HepG2 (cell line): ENCODE data around the gene CHD9NB. TPM values are rescaled to one million over a fixed set of nuclear protein-coding genes. Genes with fewer than 3 reads are reported as not detected.
A peak's percentile ranks its signal among the peaks of the same experiment; 100 is the strongest.

Source experiments
- ATF3 ChIP-seq: sonication (generic); formaldehyde crosslinking; IDR thresholded peaks from 2 replicates; pipeline ENCODE4 v1.4.0; 2020; ENCODE audit warnings: missing genetic modification reagents
- CHD2 ChIP-seq: IDR thresholded peaks from 2 replicates; pipeline ENCODE4 v1.6.1; 2011; ENCODE audit warnings: low read depth, low read length, improper control_type of control experiment
- DPF2 ChIP-seq: sonication (generic); formaldehyde crosslinking; IDR thresholded peaks from 2 replicates; pipeline ENCODE4 v1.4.0; 2020; ENCODE audit warnings: mild to moderate bottlenecking, low read depth, missing genetic modification reagents, borderline replicate concordance
- FOXC1 ChIP-seq: sonication (generic); formaldehyde crosslinking; IDR thresholded peaks from 2 replicates; pipeline ENCODE4 v1.8.0; 2022; ENCODE audit warnings: mild to moderate bottlenecking, missing genetic modification reagents, borderline replicate concordance
- FOXK1 ChIP-seq: sonication (generic); formaldehyde crosslinking; IDR thresholded peaks from 2 replicates; pipeline ENCODE4 v1.4.0; 2020; ENCODE audit warnings: low read depth, missing genetic modification reagents, borderline replicate concordance
- GATAD1 ChIP-seq: IDR thresholded peaks from 2 replicates; pipeline ENCODE4 v1.6.1; 2016; ENCODE audit warnings: missing genetic modification reagents, missing compliant biosample characterization
- GTF3A ChIP-seq: sonication (generic); formaldehyde crosslinking; conservative IDR thresholded peaks from 2 replicates; pipeline ENCODE4 v1.4.0; 2020; ENCODE audit warnings: mild to moderate bottlenecking, missing genetic modification reagents
- HNRNPH1 ChIP-seq: fragments of 200-400 bp; formaldehyde crosslinking; optimal IDR thresholded peaks from 2 replicates; pipeline ENCODE3; 2017; ENCODE audit warnings: mild to moderate bottlenecking, low read depth, low read length
- HOXA7 ChIP-seq: sonication (generic); formaldehyde crosslinking; IDR thresholded peaks from 2 replicates; pipeline ENCODE4 v1.8.1; 2022; ENCODE audit warnings: mild to moderate bottlenecking, missing genetic modification reagents, moderate library complexity
- LRRFIP1 ChIP-seq: sonication (generic); formaldehyde crosslinking; conservative IDR thresholded peaks from 2 replicates; pipeline ENCODE4 v1.4.0; 2020; ENCODE audit warnings: missing genetic modification reagents
- MIER3 ChIP-seq: IDR thresholded peaks from 2 replicates; pipeline ENCODE4 v1.6.1; 2016; ENCODE audit warnings: missing compliant biosample characterization, borderline replicate concordance
- MLXIP ChIP-seq: sonication (generic); formaldehyde crosslinking; IDR thresholded peaks from 2 replicates; pipeline ENCODE4 v1.9.0; 2021; ENCODE audit warnings: missing genetic modification reagents, borderline replicate concordance
- POLR2G ChIP-seq: fragments of 200-400 bp; formaldehyde crosslinking; IDR thresholded peaks from 2 replicates; pipeline ENCODE4 v1.6.1; 2018; ENCODE audit warnings: mild to moderate bottlenecking, low read depth, low read length, moderate library complexity
- SAP130 ChIP-seq: IDR thresholded peaks from 2 replicates; pipeline ENCODE4 v1.6.1; 2016; ENCODE audit warnings: low read depth
- TGIF2 ChIP-seq: IDR thresholded peaks from 2 replicates; pipeline ENCODE4 v1.6.1; 2016; ENCODE audit warnings: control low read depth, missing compliant biosample characterization
- THAP7 ChIP-seq: sonication (generic); formaldehyde crosslinking; IDR thresholded peaks from 2 replicates; pipeline ENCODE4 v1.8.1; 2023; ENCODE audit warnings: mild to moderate bottlenecking, missing genetic modification reagents
- UBTF ChIP-seq: sonication (generic); formaldehyde crosslinking; IDR thresholded peaks from 2 replicates; pipeline ENCODE4 v1.4.0; 2020; ENCODE audit warnings: mild to moderate bottlenecking, missing genetic modification reagents
- ZFP90 ChIP-seq: sonication (generic); formaldehyde crosslinking; IDR thresholded peaks from 2 replicates; pipeline ENCODE4 v1.8.0; 2022; ENCODE audit warnings: missing genetic modification reagents, mild to moderate bottlenecking, inconsistent platforms, borderline replicate concordance
- ZNF468 ChIP-seq: sonication (generic); formaldehyde crosslinking; IDR thresholded peaks from 2 replicates; pipeline ENCODE4 v1.8.0; 2022; ENCODE audit warnings: mild to moderate bottlenecking, moderate library complexity, missing genetic modification reagents
- ZNF501 ChIP-seq: sonication (generic); formaldehyde crosslinking; IDR thresholded peaks from 2 replicates; pipeline ENCODE4 v1.5.1; 2020; ENCODE audit warnings: mild to moderate bottlenecking, moderate library complexity, missing genetic modification reagents
- polyA plus RNA-seq, 8 experiments: library from polyadenylated mRNA; depleted of rRNA in 3 of 8; stranded (reverse) in 7 of 8; unstranded in 1 of 8; fragments of >200 nt; fragmentation: Illumina TruSeq in 4 of 8; extraction: Trizol in 4 of 8; gene quantifications; 2 replicates each; pipeline versions ENCODE4 v1.2.1 to v1.2.3, GENCODE V29; 2011 to 2016; ENCODE audit warnings: low read depth in 4 of 8, missing spikeins in 1 of 8, mixed read lengths in 1 of 8; ENCODE audit not compliant: insufficient read depth in 1 of 8
- total RNA-seq, 5 experiments: library from RNA; depleted of rRNA; stranded (reverse); fragments of >200 nt; fragmentation: Illumina TruSeq; extraction: Trizol; gene quantifications; 2 replicates each; pipeline ENCODE4 v1.2.3, GENCODE V29; 2016; ENCODE audit warnings: low read depth in 1 of 5

The CHD9NB gene
- total and polyA plus RNA-seq, 2 of the 13 experiments (the other 11 are each of a cell fraction or from before 2014, with no cell fraction given) = 0.17 to 0.18 TPM

GRCh38 chr16:53099318-53100130 is 46.8 kb upstream of the CHD9NB start (continued):
- peak; percentile 30 for TF ChIP-seq UBTF (CRISPR knock-in tag)
- peak; percentile 94 for TF ChIP-seq TGIF2
- no peak for TF ChIP-seq LRRFIP1 (CRISPR knock-in tag)
- no peak for TF ChIP-seq HOXA7
- TF ChIP-seq ZNF501 (CRISPR knock-in tag) = peak; percentile 53; the same call in 1 of the 2 replicates
- TF ChIP-seq MLXIP (CRISPR knock-in tag) = no peak
- no peak; the same call in 1 of the 2 replicates for TF ChIP-seq GATAD1 (CRISPR knock-in tag)
- 0 out of 2 replicates have a peak, but pooled peaks have one; percentile 44 for TF ChIP-seq GTF3A (CRISPR knock-in tag)
- TF ChIP-seq CHD2 = no peak
- TF ChIP-seq FOXK1 (CRISPR knock-in tag) = peak; percentile 71
- 0 out of 2 replicates have a peak, but pooled peaks have one; percentile 1 for TF ChIP-seq THAP7
- TF ChIP-seq SAP130 (CRISPR knock-in tag) = peak; percentile 94
- TF ChIP-seq ATF3 = peak; percentile 51; the same call in 1 of the 2 replicates
- TF ChIP-seq FOXC1 = peak; percentile 57; the same call in 1 of the 2 replicates
- peak; percentile 83 for TF ChIP-seq POLR2G
- no peak for TF ChIP-seq HNRNPH1
- no peak for TF ChIP-seq ZNF468
- peak; percentile 34; the same call in 1 of the 2 replicates for TF ChIP-seq DPF2 (CRISPR knock-in tag)
- TF ChIP-seq ZFP90 (CRISPR knock-in tag) = no peak
- peak; percentile 66; the same call in 1 of the 2 replicates for TF ChIP-seq MIER3
